ENCODE results near the gene PTF1A. TPM values are rescaled to one million over a fixed set of nuclear protein-coding genes. Genes with fewer than 3 reads are reported as not detected.

PTF1A gene
- polyA plus RNA-seq, 1 of the 3 experiments (the other 2 are of a cell fraction), result not detected

- no peaks in the 10 kb centered on the region for H3K36me3 ChIP-seq (replicated peaks in 1 of 2; ENCODE audit: control insufficient read depth in 1 of 2, insufficient read depth in 2 of 2, low read length in 1 of 2)
- DNase-seq, result no peak
- H4K20me1 ChIP-seq (ENCODE audit: insufficient read depth), result no peaks in the 10 kb centered on the region
- no peak overlapping the region for H3K4me3 ChIP-seq (ENCODE audit: low read depth in 2 of 2, low read length in 1 of 2)
- no peaks in the 10 kb centered on the region for H3K9me3 ChIP-seq
- no peak overlapping the region for H3K27ac ChIP-seq (ENCODE audit: low read depth in 2 of 2, low read length in 1 of 2)
- H2AFZ ChIP-seq (ENCODE audit: low read depth), result no peak overlapping the region
- 22% methylated on average over 11 of the region's 11 CpGs for WGBS (ENCODE audit: low lambda C conversion rate)
- H3K9ac ChIP-seq, result no peak overlapping the region
- ChIA-PET CTCF (interaction anchor here (0.7 to 3.4 kb wide), 2 partner anchors 43 to 1298 kb away, joined by 3 to 11 read pairs; no protein-coding TSS in a partner anchor), POLR2A (no interaction called here)
- H3K4me1 ChIP-seq (ENCODE audit: control insufficient read depth in 1 of 2, insufficient read depth in 2 of 2, low read depth in 1 of 2, low read length in 1 of 2), result no peaks in the 10 kb centered on the region
- no peak for TF ChIP-seq REST (IDR thresholded peaks at IDR 0.05; ENCODE audit: low read depth, low read length)
- no peak for TF ChIP-seq NFIC (IDR thresholded peaks at IDR 0.05; ENCODE audit: borderline replicate concordance)
- H3K79me2 ChIP-seq (ENCODE audit: insufficient read depth), result no peaks in the 10 kb centered on the region
- H3K27me3 ChIP-seq (ENCODE audit: insufficient read depth), result peaks cover 27% of the 10 kb centered on the region
- no peaks in the 10 kb centered on the region for H3F3A ChIP-seq (replicated peaks; ENCODE audit: insufficient read depth)
- H3K4me2 ChIP-seq, result no peak overlapping the region
- H3K9me2 ChIP-seq, result no peaks in the 10 kb centered on the region
Observed at GRCh38 chr10:23200997-23201652, 9.0 kb downstream of the PTF1A start.

- CTCF ChIA-PET, result interaction anchor here (3.4 kb wide), 1 partner anchor 44 kb away, joined by 11 read pairs; no protein-coding TSS in a partner anchor
- H3K27me3 ChIP-seq (ENCODE audit: insufficient read depth), result peaks cover 27% of the 10 kb centered on the region
- H3K4me2 ChIP-seq, result no peak overlapping the region
- H4K20me1 ChIP-seq (ENCODE audit: insufficient read depth), result no peaks in the 10 kb centered on the region
- no peaks in the 10 kb centered on the region for H3K79me2 ChIP-seq (ENCODE audit: insufficient read depth)
- no peaks in the 10 kb centered on the region for H3K9me3 ChIP-seq
- no peaks in the 10 kb centered on the region for H3K4me1 ChIP-seq (ENCODE audit: control insufficient read depth in 1 of 2, insufficient read depth in 2 of 2, low read depth in 1 of 2, low read length in 1 of 2)
- no peak overlapping the region for H3K9ac ChIP-seq
- H2AFZ ChIP-seq (ENCODE audit: low read depth), result no peak overlapping the region
- H3K36me3 ChIP-seq (replicated peaks in 1 of 2; ENCODE audit: control insufficient read depth in 1 of 2, insufficient read depth in 2 of 2, low read length in 1 of 2), result no peaks in the 10 kb centered on the region
- no peaks in the 10 kb centered on the region for H3K9me2 ChIP-seq
- H3K4me3 ChIP-seq (ENCODE audit: low read depth in 2 of 2, low read length in 1 of 2), result no peak overlapping the region
- DNase-seq, result no peak
- 13% methylated on average over 4 of the region's 4 CpGs for WGBS (ENCODE audit: low lambda C conversion rate)
- no peaks in the 10 kb centered on the region for H3F3A ChIP-seq (replicated peaks; ENCODE audit: insufficient read depth)
- TF ChIP-seq EP300 (IDR thresholded peaks at IDR 0.05; ENCODE audit: borderline replicate concordance in 1 of 2, low read depth in 1 of 2, low read length in 1 of 2) (no peak), PBX3 (IDR thresholded peaks at IDR 0.05) (no peak), SIN3A (IDR thresholded peaks at IDR 0.05; ENCODE audit: borderline replicate concordance, low read depth, low read length) (no peak)
- POLR2A ChIA-PET, result no interaction called here
- H3K27ac ChIP-seq (ENCODE audit: low read depth in 2 of 2, low read length in 1 of 2), result no peak overlapping the region
Observed at GRCh38 chr10:23201837-23202236, 9.7 kb downstream of the PTF1A start.
